PC-9 (cell line): ENCODE data around the gene SLC1A4. TPM values are rescaled to one million over a fixed set of nuclear protein-coding genes. Genes with fewer than 3 reads are reported as not detected.

Experiments used
- BruUV-seq: library from RNA; stranded (reverse); fragments of 400-500 nt; replicated peaks from 2 replicates; lab custom pipeline; 2021; lab: Mats Ljungman, UMichigan
- CTCF ChIA-PET: fragments of 300-600 bp; sonication (Branson Sonifier 250); formaldehyde crosslinking; loops from one replicate; lab custom pipeline; 2022; ENCODE audit warnings: antibody characterized with exemption; lab: Charles Lee
- POLR2A ChIA-PET: fragments of 300-600 bp; sonication (Branson Sonifier 250); formaldehyde crosslinking; loops from one replicate; lab custom pipeline; 2022; ENCODE audit warnings: antibody characterized with exemption; ENCODE audit not compliant: unreplicated experiment; lab: Charles Lee
- DNase-seq, 2 experiments: peaks; one replicate each; pipeline versions ENCODE4 v3.0.0 to v3.0.0-alpha.2; 2015 to 2022; ENCODE audit warnings: mixed read lengths in 1 of 2
- H2AFZ ChIP-seq: fragments of 200-600 bp; sonication (generic); 2 replicates; pipeline ENCODE4 v1.8.1; 2017; ENCODE audit warnings: antibody characterized with exemption
- H3F3A ChIP-seq: fragments of 200-600 bp; sonication (generic); 2 replicates; pipeline ENCODE4 v1.8.1; 2017; ENCODE audit warnings: antibody characterized with exemption, mild to moderate bottlenecking, low read depth; ENCODE audit not compliant: insufficient read depth
- H3K27ac ChIP-seq: fragments of 200-600 bp; sonication (generic); 2 replicates; pipeline ENCODE4 v1.6.1; 2016; ENCODE audit warnings: mixed run types
- H3K27me3 ChIP-seq: fragments of 200-600 bp; sonication (generic); 2 replicates; pipeline ENCODE4 v1.6.1; 2016; ENCODE audit warnings: low read depth, mixed run types; ENCODE audit not compliant: insufficient read depth
- H3K36me3 ChIP-seq: fragments of 200-600 bp; sonication (generic); 2 replicates; pipeline ENCODE4 v1.6.1; 2016; ENCODE audit warnings: low read depth, mixed run types
- H3K4me1 ChIP-seq: fragments of 200-600 bp; sonication (generic); replicated peaks from 2 replicates; pipeline ENCODE4 v1.6.1; 2016; ENCODE audit warnings: mixed run types; ENCODE audit not compliant: insufficient read depth
- H3K4me2 ChIP-seq: fragments of 200-600 bp; sonication (generic); 2 replicates; pipeline ENCODE4 v1.6.1; 2017; ENCODE audit warnings: mixed run types
- H3K4me3 ChIP-seq: fragments of 200-600 bp; sonication (generic); 2 replicates; pipeline ENCODE4 v1.6.1; 2016; ENCODE audit warnings: mixed run types
- H3K79me2 ChIP-seq: fragments of 200-600 bp; sonication (generic); 2 replicates; pipeline ENCODE4 v1.6.1; 2017; ENCODE audit warnings: low read depth, mixed run types
- H3K9me2 ChIP-seq: fragments of 200-600 bp; sonication (generic); 2 replicates; pipeline ENCODE4 v1.8.1; 2017; ENCODE audit warnings: mild to moderate bottlenecking; ENCODE audit not compliant: insufficient read depth
- H3K9me3 ChIP-seq: fragments of 200-600 bp; sonication (generic); 2 replicates; pipeline ENCODE4 v1.8.1; 2016; ENCODE audit warnings: low read depth; ENCODE audit not compliant: insufficient read depth
- H4K20me1 ChIP-seq: fragments of 200-600 bp; sonication (generic); 2 replicates; pipeline ENCODE4 v1.8.1; 2017; ENCODE audit not compliant: insufficient read depth
- EZH2 ChIP-seq: fragments of 200-600 bp; sonication (generic); IDR thresholded peaks from 2 replicates; pipeline ENCODE4 v1.8.0; 2017; ENCODE audit warnings: antibody characterized with exemption, low read depth
- intact Hi-C: fragments of 100-400 bp; cut with micrococcal nuclease; formaldehyde crosslinking; loops from one replicate; pipeline ENCODE4 v1.10.0; 2022; ENCODE audit not compliant: unreplicated experiment
- total RNA-seq: library from RNA; stranded (reverse); gene quantifications from 2 replicates; pipeline ENCODE4 v1.2.3, GENCODE V29; 2021
- TF ChIP-seq, protein P1 (sequence below): fragments of 200-600 bp; sonication (generic); conservative IDR thresholded peaks from 2 replicates; pipeline ENCODE4 v1.6.1; 2017; ENCODE audit warnings: mixed run types, antibody characterized with exemption, mild to moderate bottlenecking, moderate library complexity

The SLC1A4 gene
- total RNA-seq, 1 experiment from 2014 or later, result 8.7 TPM

DNA sequence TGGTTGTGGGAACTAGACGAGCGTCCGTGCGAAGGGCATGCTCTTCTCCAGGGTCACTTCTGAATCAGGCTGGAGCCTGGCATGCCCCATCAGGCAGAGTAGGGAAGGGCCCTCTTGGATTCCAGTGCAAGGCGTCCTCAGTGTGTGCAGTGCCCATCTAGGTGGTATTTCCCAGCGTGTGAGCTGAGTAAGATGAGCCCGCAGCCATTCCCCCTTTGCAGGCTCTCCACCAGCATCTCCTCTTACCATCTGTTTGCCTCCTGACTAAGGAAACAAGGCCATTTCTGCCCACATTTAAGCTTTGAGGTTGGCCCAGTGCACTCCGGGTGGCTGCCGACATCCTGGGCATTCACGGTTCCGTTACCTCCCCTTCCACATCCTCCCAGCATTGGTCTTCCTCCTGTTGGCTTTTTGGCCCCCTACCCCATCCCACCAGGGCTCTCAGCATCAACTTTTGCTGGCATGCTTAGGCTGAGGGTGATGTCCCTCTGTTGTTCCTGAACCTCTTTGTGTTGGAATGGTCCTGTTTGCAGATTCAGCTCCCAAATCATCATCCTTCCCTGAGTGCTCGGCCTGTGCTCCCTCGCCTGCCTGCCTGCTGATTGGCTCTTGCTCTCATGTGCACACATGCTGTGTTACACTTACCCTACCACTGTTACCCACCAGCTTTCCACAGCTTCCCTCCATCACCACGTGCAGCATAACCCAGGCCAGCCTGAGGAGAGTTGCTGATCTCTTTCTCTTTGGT lies 78.8 kb downstream of the SLC1A4 start:
- Histone ChIP-seq H2AFZ (no peak overlapping the region), H3K27ac (no peak overlapping the region), H3K36me3 (no peaks in the 10 kb centered on the region), H3K4me3 (no peak overlapping the region), H3K27me3 (no peaks in the 10 kb centered on the region), H3F3A (peaks cover 20% of the 10 kb centered on the region; the same call in 1 of the 2 replicates), H3K4me1 (peaks cover 17% of the 10 kb centered on the region), H3K4me2 (no peak overlapping the region), H3K9me3 (no peaks in the 10 kb centered on the region), H3K9me2 (no peaks in the 10 kb centered on the region), H4K20me1 (peaks cover 7% of the 10 kb centered on the region; the same call in 1 of the 2 replicates), H3K79me2 (no peaks in the 10 kb centered on the region)
- TF ChIP-seq, protein P1, sequence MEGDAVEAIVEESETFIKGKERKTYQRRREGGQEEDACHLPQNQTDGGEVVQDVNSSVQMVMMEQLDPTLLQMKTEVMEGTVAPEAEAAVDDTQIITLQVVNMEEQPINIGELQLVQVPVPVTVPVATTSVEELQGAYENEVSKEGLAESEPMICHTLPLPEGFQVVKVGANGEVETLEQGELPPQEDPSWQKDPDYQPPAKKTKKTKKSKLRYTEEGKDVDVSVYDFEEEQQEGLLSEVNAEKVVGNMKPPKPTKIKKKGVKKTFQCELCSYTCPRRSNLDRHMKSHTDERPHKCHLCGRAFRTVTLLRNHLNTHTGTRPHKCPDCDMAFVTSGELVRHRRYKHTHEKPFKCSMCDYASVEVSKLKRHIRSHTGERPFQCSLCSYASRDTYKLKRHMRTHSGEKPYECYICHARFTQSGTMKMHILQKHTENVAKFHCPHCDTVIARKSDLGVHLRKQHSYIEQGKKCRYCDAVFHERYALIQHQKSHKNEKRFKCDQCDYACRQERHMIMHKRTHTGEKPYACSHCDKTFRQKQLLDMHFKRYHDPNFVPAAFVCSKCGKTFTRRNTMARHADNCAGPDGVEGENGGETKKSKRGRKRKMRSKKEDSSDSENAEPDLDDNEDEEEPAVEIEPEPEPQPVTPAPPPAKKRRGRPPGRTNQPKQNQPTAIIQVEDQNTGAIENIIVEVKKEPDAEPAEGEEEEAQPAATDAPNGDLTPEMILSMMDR, result no peak
- no peak for TF ChIP-seq EZH2
- no peak for DNase-seq
- intact Hi-C loops, result loop anchor here (10.0 kb wide), 1 partner anchor 97 kb away; no protein-coding TSS in a partner anchor
- POLR2A ChIA-PET, result interaction anchor here (0.6 to 0.7 kb wide), 2 partner anchors 9 to 189 kb away, joined by 3 to 5 read pairs; no protein-coding TSS in a partner anchor
- BruUV-seq, result no TSS peak
- CTCF ChIA-PET, result no interaction called here

DNA sequence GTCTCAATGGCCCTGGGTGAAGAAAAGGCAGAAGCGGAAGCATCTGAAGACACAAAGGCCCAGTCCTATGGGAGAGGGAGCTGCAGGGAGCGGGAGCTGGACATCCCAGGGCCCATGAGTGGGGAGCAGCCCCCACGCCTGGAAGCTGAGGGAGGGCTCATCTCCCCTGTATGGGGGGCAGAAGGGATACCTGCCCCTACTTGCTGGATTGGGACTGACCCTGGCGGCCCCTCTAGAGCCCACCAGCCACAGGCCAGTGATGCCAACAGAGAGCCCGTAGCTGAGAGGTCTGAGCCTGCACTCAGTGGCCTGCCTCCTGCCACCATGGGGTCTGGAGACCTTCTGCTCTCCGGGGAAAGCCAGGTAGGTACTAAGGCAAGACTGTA lies 80.2 kb downstream of the SLC1A4 start:
- CTCF ChIA-PET, result no interaction called here
- no peak overlapping the region for H3K4me3 ChIP-seq
- H3F3A ChIP-seq, result peaks cover 26% of the 10 kb centered on the region; the same call in 1 of the 2 replicates
- no peak for TF ChIP-seq EZH2
- TF ChIP-seq, protein P1, result no peak
- POLR2A ChIA-PET, result interaction anchor here (0.8 kb wide), 1 partner anchor 61 kb away, joined by 3 read pairs; the partner anchor contains the start of gene RAB1A
- no peaks in the 10 kb centered on the region for H3K36me3 ChIP-seq
- H3K4me1 ChIP-seq, result peaks cover 12% of the 10 kb centered on the region
- H3K79me2 ChIP-seq, result no peaks in the 10 kb centered on the region
- H3K9me3 ChIP-seq, result no peaks in the 10 kb centered on the region
- no peak overlapping the region for H3K4me2 ChIP-seq
- H3K9me2 ChIP-seq, result no peaks in the 10 kb centered on the region
- H2AFZ ChIP-seq, result no peak overlapping the region
- H3K27ac ChIP-seq, result no peak overlapping the region
- no TSS peak for BruUV-seq
- peaks cover 11% of the 10 kb centered on the region; the same call in 1 of the 2 replicates for H4K20me1 ChIP-seq
- intact Hi-C loops, result loop anchor here (10.0 kb wide), 1 partner anchor 95 kb away; no protein-coding TSS in a partner anchor
- DNase-seq, result no peak
- no peaks in the 10 kb centered on the region for H3K27me3 ChIP-seq

DNA sequence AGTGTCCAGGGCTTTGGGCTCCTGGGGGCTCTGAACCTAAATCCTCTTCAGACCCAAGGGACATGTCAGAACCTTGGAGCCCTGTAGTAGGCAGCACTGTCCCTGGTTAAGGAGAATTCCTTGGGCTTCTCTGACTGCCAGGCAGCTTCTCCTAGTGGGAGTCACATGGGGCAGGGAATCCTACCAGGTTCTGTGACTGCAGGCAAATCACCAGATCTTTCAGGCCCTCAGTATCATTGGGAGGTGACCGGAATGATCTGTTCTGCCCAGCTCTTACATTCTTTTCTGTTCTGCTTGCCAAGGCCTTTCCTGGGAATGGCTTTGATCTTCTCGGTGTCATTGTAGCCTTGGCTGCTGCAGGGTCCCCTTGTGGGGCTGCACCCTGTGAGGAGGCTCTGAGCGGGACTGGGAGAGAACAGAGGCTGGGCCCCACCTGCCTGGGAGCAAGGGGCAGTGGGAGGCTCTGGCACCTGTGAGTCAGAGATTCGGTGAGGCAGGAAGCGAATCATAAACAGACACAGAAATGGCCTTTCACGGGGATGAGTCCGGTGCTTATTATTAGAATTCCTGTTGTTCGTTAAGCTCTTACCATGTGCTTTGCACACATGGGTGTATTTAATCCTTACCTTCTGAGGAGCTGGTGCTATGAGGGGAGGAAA lies 81.1 kb downstream of the SLC1A4 start:
- no TSS peak for BruUV-seq
- H3K27me3 ChIP-seq, result no peaks in the 10 kb centered on the region
- no peaks in the 10 kb centered on the region for H3K9me3 ChIP-seq
- ChIA-PET POLR2A (interaction anchor here (0.6 to 0.8 kb wide), 2 partner anchors 18 to 60 kb away, joined by 3 to 11 read pairs; partner anchors contain the start of gene RAB1A), CTCF (no interaction called here)
- intact Hi-C loops, result no loop called here
- no peaks in the 10 kb centered on the region for H3K79me2 ChIP-seq
- H3K4me2 ChIP-seq, result no peak overlapping the region
- TF ChIP-seq, protein P1, result no peak
- TF ChIP-seq EZH2, result no peak
- peaks cover 3% of the 10 kb centered on the region; the same call in 1 of the 2 replicates for H3K4me1 ChIP-seq
- peaks cover 9% of the 10 kb centered on the region; the same call in 1 of the 2 replicates for H4K20me1 ChIP-seq
- peaks cover 27% of the 10 kb centered on the region; the same call in 1 of the 2 replicates for H3F3A ChIP-seq
- DNase-seq, result no peak
- no peak overlapping the region for H3K4me3 ChIP-seq
- H3K9me2 ChIP-seq, result no peaks in the 10 kb centered on the region
- no peaks in the 10 kb centered on the region for H3K36me3 ChIP-seq
- H2AFZ ChIP-seq, result no peak overlapping the region
- no peak overlapping the region for H3K27ac ChIP-seq
